H1 (cell line): ENCODE results near the gene PPIL4. TPM values are rescaled to one million over a fixed set of nuclear protein-coding genes. Genes with fewer than 3 reads are reported as not detected.

Experiments used
- EGR1 ChIP-seq: IDR thresholded peaks from 2 replicates; pipeline ENCODE4 v1.6.1; 2011; ENCODE audit warnings: low read depth, low read length, borderline replicate concordance
- polyA plus RNA-seq, 7 experiments: library from polyadenylated mRNA; depleted of rRNA in 3 of 7; stranded (reverse) in 5 of 7; unstranded in 2 of 7; fragments of >200 nt in 5 of 7; fragments of 200-250 nt in 2 of 7; gene quantifications; 1 replicate in 5 of 7; 2 replicates in 1 of 7; 4 replicates in 1 of 7; pipeline versions ENCODE4 v1.2.1 to v1.2.3, GENCODE V29; 2011 to 2013; ENCODE audit warnings: missing spikeins in 2 of 7, mixed read lengths in 2 of 7
- total RNA-seq: library from RNA; stranded (reverse); fragmentation: NEBNext Ultra II Directional; extraction: Animal tissue kit (Norgen Biotek cat#: 25700); gene quantifications from 2 replicates; pipeline ENCODE4 v1.2.1, GENCODE V29; 2021

The PPIL4 gene
- total and polyA plus RNA-seq, 2 of the 8 experiments (the other 6 are each of a cell fraction or from before 2014, with no cell fraction given), result 2.0 to 33.2 TPM

DNA sequence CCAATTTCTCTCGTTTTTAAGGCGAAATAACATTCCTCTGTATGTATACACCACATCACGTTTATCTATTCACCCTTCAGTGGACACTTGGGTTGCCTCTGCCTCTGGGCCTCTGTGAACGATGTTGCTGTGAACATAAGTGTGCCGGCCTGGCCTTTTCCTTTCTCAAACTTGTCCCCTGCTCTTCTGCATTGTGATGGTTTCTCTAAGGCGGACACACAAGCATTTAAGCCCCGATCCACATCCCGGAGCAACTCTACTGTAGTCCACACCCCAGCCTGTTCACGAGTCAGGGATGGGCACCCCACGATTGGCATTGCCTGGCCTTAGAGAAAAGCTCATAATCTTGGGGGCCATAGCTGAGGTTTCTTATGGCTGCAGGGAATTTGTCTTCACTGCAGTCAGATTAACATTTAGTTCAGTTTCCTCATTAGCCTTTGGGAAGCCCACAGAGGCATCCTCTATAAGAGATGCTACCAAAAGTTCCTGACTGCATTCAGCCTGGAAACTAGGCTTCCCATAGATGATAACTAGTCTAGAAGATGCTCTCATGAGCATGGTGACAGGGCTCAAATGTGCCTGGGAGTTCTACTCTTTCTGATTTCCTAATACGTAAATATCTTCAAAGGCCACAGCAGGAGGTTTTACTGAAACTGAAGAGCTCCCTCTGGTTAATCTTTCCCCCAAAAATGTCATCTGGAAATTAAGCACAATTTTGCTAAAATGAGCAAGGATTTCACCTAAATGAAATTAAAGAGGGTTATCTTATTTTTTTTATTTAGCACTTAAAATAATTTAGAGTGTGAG is 61.8 kb downstream of the PPIL4 start (continued):
- no peak for TF ChIP-seq EGR1
